ENCODE measurements around the gene ZNF169.

DNA sequence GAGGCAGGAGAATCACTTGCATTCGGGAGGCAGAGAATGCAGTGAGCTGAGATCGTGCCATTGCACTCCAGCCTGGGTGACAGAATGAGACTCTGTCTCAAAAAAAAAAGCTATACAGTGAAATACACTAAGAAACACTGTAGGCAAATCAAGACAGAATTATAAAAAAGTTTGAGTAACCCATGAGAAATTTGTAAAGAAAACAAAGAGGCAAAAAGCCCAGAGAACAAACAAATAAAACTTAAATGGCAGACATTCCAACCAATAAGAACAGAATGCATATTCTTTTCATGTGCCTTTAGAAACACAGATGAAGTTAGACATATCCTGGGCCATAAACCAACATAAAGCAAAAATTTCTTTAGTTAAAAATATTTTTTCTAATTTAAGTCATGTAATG is 30.6 kb downstream of the ZNF169 start:
- TF ChIP-seq, protein P1, sequence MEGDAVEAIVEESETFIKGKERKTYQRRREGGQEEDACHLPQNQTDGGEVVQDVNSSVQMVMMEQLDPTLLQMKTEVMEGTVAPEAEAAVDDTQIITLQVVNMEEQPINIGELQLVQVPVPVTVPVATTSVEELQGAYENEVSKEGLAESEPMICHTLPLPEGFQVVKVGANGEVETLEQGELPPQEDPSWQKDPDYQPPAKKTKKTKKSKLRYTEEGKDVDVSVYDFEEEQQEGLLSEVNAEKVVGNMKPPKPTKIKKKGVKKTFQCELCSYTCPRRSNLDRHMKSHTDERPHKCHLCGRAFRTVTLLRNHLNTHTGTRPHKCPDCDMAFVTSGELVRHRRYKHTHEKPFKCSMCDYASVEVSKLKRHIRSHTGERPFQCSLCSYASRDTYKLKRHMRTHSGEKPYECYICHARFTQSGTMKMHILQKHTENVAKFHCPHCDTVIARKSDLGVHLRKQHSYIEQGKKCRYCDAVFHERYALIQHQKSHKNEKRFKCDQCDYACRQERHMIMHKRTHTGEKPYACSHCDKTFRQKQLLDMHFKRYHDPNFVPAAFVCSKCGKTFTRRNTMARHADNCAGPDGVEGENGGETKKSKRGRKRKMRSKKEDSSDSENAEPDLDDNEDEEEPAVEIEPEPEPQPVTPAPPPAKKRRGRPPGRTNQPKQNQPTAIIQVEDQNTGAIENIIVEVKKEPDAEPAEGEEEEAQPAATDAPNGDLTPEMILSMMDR (IDR thresholded peaks at IDR 0.05), result no peak
- no peak for TF ChIP-seq POLR2A (IDR thresholded peaks at IDR 0.05)
